Kidney (tissue), 14 donors: Measurements from ENCODE around the gene KNG1. TPM values are rescaled to one million over a fixed set of nuclear protein-coding genes. Genes with fewer than 3 reads are reported as not detected.

ENCODE experiments used
- DNase-seq, 5 donors: peaks; one replicate each; pipeline ENCODE4 v3.0.0-alpha.2; 2013 to 2020
- FAIRE-seq: peaks from 2 replicates; lab custom pipeline; 2012; peaks lifted over from hg19 to GRCh38; lab: Jason Lieb, UNC
- H3K27ac ChIP-seq, 2 donors: one replicate each; pipeline ENCODE4 v1.7.0; 2013; ENCODE audit warnings: low read depth in 2 of 2, low read length in 2 of 2, inconsistent platforms in 1 of 2
- H3K27me3 ChIP-seq: one replicate; pipeline ENCODE4 v1.7.1; 2013; ENCODE audit warnings: low read length, inconsistent platforms; ENCODE audit not compliant: control insufficient read depth, insufficient read depth
- H3K36me3 ChIP-seq, 3 donors: one replicate each; pipeline versions ENCODE4 v1.7.0 to v1.7.1; 2013; ENCODE audit warnings: low read length in 3 of 3, control low read depth in 1 of 3, inconsistent platforms in 1 of 3; ENCODE audit not compliant: insufficient read depth in 3 of 3, control insufficient read depth in 2 of 3
- H3K4me1 ChIP-seq, 3 donors: one replicate each; pipeline versions ENCODE4 v1.7.0 to v1.7.1; 2013; ENCODE audit warnings: low read length in 3 of 3, inconsistent platforms in 1 of 3, low read depth in 1 of 3; ENCODE audit not compliant: control insufficient read depth in 2 of 3, insufficient read depth in 2 of 3
- H3K4me3 ChIP-seq, 3 donors: one replicate each; pipeline versions ENCODE4 v1.7.0 to v1.8.1; 2013; ENCODE audit warnings: low read length in 3 of 3, control low read depth in 1 of 3, inconsistent platforms in 1 of 3
- H3K9ac ChIP-seq, 3 donors: one replicate each; pipeline versions ENCODE4 v1.7.0 to v1.7.1; 2013; ENCODE audit warnings: low read length in 3 of 3, control low read depth in 1 of 3, inconsistent platforms in 1 of 3
- H3K9me3 ChIP-seq, 3 donors: one replicate each; pipeline versions ENCODE4 v1.7.0 to v1.7.1; 2013; ENCODE audit warnings: low read length in 3 of 3, control low read depth in 1 of 3, inconsistent platforms in 1 of 3; ENCODE audit not compliant: control insufficient read depth in 2 of 3, insufficient read depth in 1 of 3
- intact Hi-C: fragments of 100-400 bp; cut with DNase I; formaldehyde crosslinking; loops from one replicate; pipeline ENCODE4 v1.11.1; 2022
- polyA plus RNA-seq: library from polyadenylated mRNA; stranded (reverse); fragments of 350-450 nt; fragmentation: Illumina TruSeq; extraction: RNeasy Lipid Tissue Mini Kit (QIAGEN cat#74804); gene quantifications from one replicate; pipeline ENCODE4 v1.2.3, GENCODE V29; 2014; ENCODE audit warnings: low read depth, low replicate concordance; ENCODE audit not compliant: insufficient read depth
- total RNA-seq: library from RNA; stranded (reverse); fragmentation: NEBNext Ultra II Directional; extraction: Animal tissue kit (Norgen Biotek cat#: 25700); gene quantifications from one replicate; pipeline ENCODE4 v1.2.1, GENCODE V29; 2021
- TF ChIP-seq, protein P1 (sequence below): IDR thresholded peaks from 3 replicates; pipeline ENCODE4 v1.5.1; 2012; ENCODE audit warnings: mild to moderate bottlenecking, moderate library complexity, borderline replicate concordance; ENCODE audit not compliant: insufficient read depth; ENCODE audit errors: extremely low read depth
- donor health status: control.
- donor health status: control.
- donor health status: control.
- donor health status: control.
- donor health status: control.
- donor health status: DM: yes; HTN: yes; CAD: no.
- donor health status: Normal renal cell carcinoma (clear cell type).

Gene KNG1
- total and polyA plus RNA-seq, 2 donors from 2014 or later = 8.7 to 710 TPM

DNA sequence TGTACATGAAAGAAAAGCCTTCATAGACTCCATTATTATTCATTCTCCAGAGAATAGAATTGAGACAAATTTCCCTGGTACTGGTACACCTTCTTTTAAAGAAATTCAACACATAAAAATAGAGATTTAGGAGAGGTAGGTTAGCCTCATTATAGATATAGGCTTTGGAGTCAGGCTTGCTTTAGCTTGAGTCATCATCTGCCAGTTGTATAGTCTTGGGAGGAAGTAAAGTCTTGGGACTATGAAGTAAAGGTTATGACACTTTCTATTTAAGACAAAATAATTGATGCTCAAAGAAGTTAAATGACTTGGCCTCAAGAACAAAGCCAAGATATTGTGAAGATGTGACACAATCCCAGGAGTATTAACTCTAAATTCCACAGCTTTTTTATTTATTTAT is 47.0 kb upstream of the KNG1 start:
- DNase-seq (no peak), FAIRE-seq (no peak)
- no peak overlapping the region for H3K27ac ChIP-seq
- no peaks in the 10 kb centered on the region for H3K36me3 ChIP-seq
- H3K4me1 ChIP-seq = no peaks in the 10 kb centered on the region
- H3K4me3 ChIP-seq = no peak overlapping the region
- TF ChIP-seq, protein P1, sequence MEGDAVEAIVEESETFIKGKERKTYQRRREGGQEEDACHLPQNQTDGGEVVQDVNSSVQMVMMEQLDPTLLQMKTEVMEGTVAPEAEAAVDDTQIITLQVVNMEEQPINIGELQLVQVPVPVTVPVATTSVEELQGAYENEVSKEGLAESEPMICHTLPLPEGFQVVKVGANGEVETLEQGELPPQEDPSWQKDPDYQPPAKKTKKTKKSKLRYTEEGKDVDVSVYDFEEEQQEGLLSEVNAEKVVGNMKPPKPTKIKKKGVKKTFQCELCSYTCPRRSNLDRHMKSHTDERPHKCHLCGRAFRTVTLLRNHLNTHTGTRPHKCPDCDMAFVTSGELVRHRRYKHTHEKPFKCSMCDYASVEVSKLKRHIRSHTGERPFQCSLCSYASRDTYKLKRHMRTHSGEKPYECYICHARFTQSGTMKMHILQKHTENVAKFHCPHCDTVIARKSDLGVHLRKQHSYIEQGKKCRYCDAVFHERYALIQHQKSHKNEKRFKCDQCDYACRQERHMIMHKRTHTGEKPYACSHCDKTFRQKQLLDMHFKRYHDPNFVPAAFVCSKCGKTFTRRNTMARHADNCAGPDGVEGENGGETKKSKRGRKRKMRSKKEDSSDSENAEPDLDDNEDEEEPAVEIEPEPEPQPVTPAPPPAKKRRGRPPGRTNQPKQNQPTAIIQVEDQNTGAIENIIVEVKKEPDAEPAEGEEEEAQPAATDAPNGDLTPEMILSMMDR = no peak
- intact Hi-C loops = no loop called here
- H3K9ac ChIP-seq = no peak overlapping the region
- H3K9me3 ChIP-seq = no peaks in the 10 kb centered on the region
- no peaks in the 10 kb centered on the region for H3K27me3 ChIP-seq

DNA sequence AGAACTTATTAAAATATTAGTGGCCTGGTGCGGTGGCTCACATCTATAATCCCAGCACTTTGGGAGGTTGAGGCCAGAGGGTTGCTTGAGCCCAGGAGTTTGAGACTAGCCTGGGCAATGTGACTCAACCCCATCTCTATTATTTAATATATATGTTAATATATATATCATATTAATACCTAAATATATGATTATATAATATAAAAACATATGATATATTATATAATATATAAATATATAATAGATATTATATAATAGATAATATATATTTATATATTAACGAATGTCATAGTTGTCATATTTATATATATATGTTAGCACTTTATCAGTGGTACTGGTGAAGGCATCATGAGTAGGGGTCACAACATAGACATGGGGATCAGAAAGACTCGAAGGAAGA is 46.1 kb upstream of the KNG1 start:
- TF ChIP-seq, protein P1 = no peak
- intact Hi-C loops = no loop called here
- FAIRE-seq (no peak), DNase-seq (no peak)
- H3K9ac ChIP-seq = no peak overlapping the region
- H3K4me3 ChIP-seq = no peak overlapping the region
- no peaks in the 10 kb centered on the region for H3K4me1 ChIP-seq
- no peaks in the 10 kb centered on the region for H3K36me3 ChIP-seq
- H3K27me3 ChIP-seq = no peaks in the 10 kb centered on the region
- H3K9me3 ChIP-seq = no peaks in the 10 kb centered on the region
- H3K27ac ChIP-seq = no peak overlapping the region

DNA sequence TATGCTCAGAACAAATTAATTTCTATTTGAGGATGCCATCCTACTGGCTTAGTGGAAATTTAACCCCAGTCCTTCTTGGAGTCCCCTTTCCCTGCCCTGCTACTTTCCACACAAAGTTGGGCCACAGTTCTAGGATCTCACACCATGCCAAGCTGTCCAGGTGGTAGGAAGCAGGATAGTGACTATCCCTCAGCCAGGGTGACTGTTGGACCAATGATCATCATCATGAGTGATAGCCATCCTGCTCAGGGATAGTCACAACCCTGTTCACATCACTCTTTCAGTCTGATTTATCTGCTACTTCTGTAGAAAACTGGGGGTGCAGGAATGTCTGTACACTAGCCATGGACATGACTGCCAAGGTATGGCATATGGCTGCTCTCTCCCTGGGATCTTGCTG is 38.6 kb upstream of the KNG1 start:
- H3K36me3 ChIP-seq = no peaks in the 10 kb centered on the region
- DNase-seq = no peak
- no peak overlapping the region for H3K27ac ChIP-seq
- no peaks in the 10 kb centered on the region for H3K27me3 ChIP-seq
- FAIRE-seq = no peak
- no peak overlapping the region for H3K4me3 ChIP-seq
- H3K9me3 ChIP-seq = no peaks in the 10 kb centered on the region
- intact Hi-C loops = no loop called here
- H3K9ac ChIP-seq = no peak overlapping the region
- H3K4me1 ChIP-seq = peaks cover 0 to 6% (median 0%) of the 10 kb centered on the region in 3 donors
- TF ChIP-seq, protein P1 = no peak

DNA sequence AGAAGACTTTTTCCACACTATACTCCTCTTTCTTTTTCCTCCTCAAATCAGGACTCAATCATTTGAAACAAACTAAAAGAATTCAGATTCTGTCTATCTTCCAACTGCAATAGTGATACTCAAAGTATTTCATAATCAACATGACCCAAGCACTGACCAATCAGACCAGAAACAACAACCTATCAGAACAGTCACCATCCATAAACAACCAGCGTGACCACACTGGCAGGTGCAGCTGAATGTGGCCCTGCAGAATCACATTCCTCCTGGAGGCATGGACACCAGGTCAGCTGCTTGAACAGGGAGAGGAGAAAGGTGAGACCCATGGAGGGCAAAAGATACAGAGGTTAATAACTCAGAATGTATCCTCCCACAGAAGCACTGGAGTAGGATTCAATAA is 38.0 kb upstream of the KNG1 start:
- Histone ChIP-seq H3K4me1 (peaks cover 0 to 6% (median 0%) of the 10 kb centered on the region in 3 donors), H3K36me3 (no peaks in the 10 kb centered on the region), H3K27ac (no peak overlapping the region), H3K9ac (no peak overlapping the region), H3K9me3 (no peaks in the 10 kb centered on the region), H3K4me3 (no peak overlapping the region), H3K27me3 (no peaks in the 10 kb centered on the region)
- TF ChIP-seq, protein P1 = no peak
- no peak for FAIRE-seq
- DNase-seq = peak in 1 of 5 donors; percentile 11
- intact Hi-C loops = no loop called here
